Testis (tissue), 3 donors: ENCODE measurements around the gene ACSS2. TPM values are rescaled to one million over a fixed set of nuclear protein-coding genes. Genes with fewer than 3 reads are reported as not detected.

Experiments
- DNase-seq: peaks from one replicate; pipeline ENCODE4 v3.0.0-alpha.2; 2019
- H3K27ac ChIP-seq, 2 donors: fragments of 200-600 bp; sonication (generic); one replicate each; pipeline ENCODE4 v1.5.1; 2019
- H3K27me3 ChIP-seq: fragments of 200-600 bp; sonication (generic); one replicate; pipeline ENCODE4 v1.5.1; 2019
- H3K36me3 ChIP-seq: fragments of 200-600 bp; sonication (generic); one replicate; pipeline ENCODE4 v1.5.1; 2017; ENCODE audit warnings: low read depth; ENCODE audit errors: missing control alignments
- H3K4me1 ChIP-seq: fragments of 200-600 bp; sonication (generic); one replicate; pipeline ENCODE4 v1.5.1; 2019
- H3K4me3 ChIP-seq, 2 donors: fragments of 200-600 bp; sonication (generic); one replicate each; pipeline ENCODE4 v1.5.1; 2017 to 2019
- H3K9me3 ChIP-seq: fragments of 200-600 bp; sonication (generic); one replicate; pipeline ENCODE4 v1.5.1; 2017
- CTCF ChIP-seq, 3 experiments: fragments of 450-650 bp in 2 of 3; fragments of 200-600 bp in 1 of 3; sonication (generic) in 1 of 3; IDR thresholded peaks; one replicate each; pipeline ENCODE4 v1.5.1; 2016 to 2019; ENCODE audit warnings: antibody characterized with exemption in 3 of 3, mild to moderate bottlenecking in 2 of 3, moderate library complexity in 1 of 3
- POLR2A ChIP-seq: fragments of 450-650 bp; IDR thresholded peaks from one replicate; pipeline ENCODE4 v1.6.1; 2017; ENCODE audit warnings: antibody characterized with exemption, mild to moderate bottlenecking, moderate library complexity
- WGBS, 2 donors: methylation state at CpG; one replicate each; pipeline ENCODE4 v1.1.5; 2018; 5-methylcytosine and 5-hydroxymethylcytosine counted together
- intact Hi-C: fragments of 100-400 bp; cut with DNase I; formaldehyde crosslinking; loops from one replicate; pipeline ENCODE4 v1.15.1; 2023; ENCODE audit warnings: low total_unique reads
- polyA plus RNA-seq: library from polyadenylated mRNA; stranded (reverse); fragments of 350-450 nt; fragmentation: Illumina TruSeq; extraction: RNeasy Lipid Tissue Mini Kit (QIAGEN cat#74804); gene quantifications from one replicate; pipeline ENCODE4 v1.2.3, GENCODE V29; 2014; ENCODE audit warnings: low read depth, low replicate concordance; ENCODE audit not compliant: insufficient read depth
- total RNA-seq, 2 donors: library from RNA; depleted of rRNA; stranded (reverse); fragments of >200 nt; gene quantifications; one replicate each; pipeline ENCODE4 v1.2.3, GENCODE V29; 2016

Gene ACSS2
- total and polyA plus RNA-seq, 3 donors from 2014 or later: 39.7 to 63.7 (median 58.2) TPM

GRCh38 chr20:34884260-34884659 is 7.8 kb downstream of the ACSS2 start:
- 81 to 90% methylated on average over 1 of the region's 1 CpG for WGBS, 2 donors
- H3K27ac ChIP-seq: no peak overlapping the region
- H3K36me3 ChIP-seq: no peaks in the 10 kb centered on the region
- DNase-seq: no peak
- H3K4me1 ChIP-seq: no peaks in the 10 kb centered on the region
- no peaks in the 10 kb centered on the region for H3K9me3 ChIP-seq
- H3K27me3 ChIP-seq: no peaks in the 10 kb centered on the region
- intact Hi-C loops: no loop called here
- TF ChIP-seq CTCF (IDR thresholded peaks at IDR 0.05): no peak
- TF ChIP-seq POLR2A: no peak
- H3K4me3 ChIP-seq: no peak overlapping the region

- intact Hi-C loops: no loop called here
- WGBS, 2 donors: 94 to 97% methylated on average over 3 of the region's 3 CpGs
- Histone ChIP-seq H3K27ac (no peak overlapping the region), H3K4me3 (no peak overlapping the region), H3K36me3 (no peaks in the 10 kb centered on the region), H3K9me3 (no peaks in the 10 kb centered on the region), H3K4me1 (no peaks in the 10 kb centered on the region), H3K27me3 (no peaks in the 10 kb centered on the region)
- no peak for DNase-seq
- TF ChIP-seq CTCF (IDR thresholded peaks at IDR 0.05) (no peak), POLR2A (no peak)
These were observed 9.7 kb downstream of the ACSS2 start for GRCh38 chr20:34886122-34886521.

- intact Hi-C loops: no loop called here
- TF ChIP-seq CTCF (IDR thresholded peaks at IDR 0.05) (no peak), POLR2A (no peak)
- no peak overlapping the region for H3K27ac ChIP-seq
These were observed 10.6 kb downstream of the ACSS2 start for GRCh38 chr20:34887023-34887422.

GRCh38 chr20:34888468-34888867 is 12.1 kb downstream of the ACSS2 start:
- Histone ChIP-seq H3K9me3 (no peaks in the 10 kb centered on the region), H3K4me1 (no peaks in the 10 kb centered on the region), H3K4me3 (no peak overlapping the region), H3K27ac (no peak overlapping the region), H3K27me3 (no peaks in the 10 kb centered on the region), H3K36me3 (no peaks in the 10 kb centered on the region)
- intact Hi-C loops: no loop called here
- 79 to 92% methylated on average over 1 of the region's 1 CpG for WGBS, 2 donors
- no peak for DNase-seq
- TF ChIP-seq CTCF (IDR thresholded peaks at IDR 0.05) (no peak), POLR2A (no peak)

More at GRCh38 chr20:34887023-34887422, 10.6 kb downstream of the ACSS2 start:
- Histone ChIP-seq H3K4me1 (no peaks in the 10 kb centered on the region), H3K36me3 (no peaks in the 10 kb centered on the region), H3K9me3 (no peaks in the 10 kb centered on the region), H3K4me3 (no peak overlapping the region), H3K27me3 (no peaks in the 10 kb centered on the region)
- WGBS, 2 donors: 54 to 56% methylated on average over 3 of the region's 3 CpGs
- no peak for DNase-seq
